Measurements from ENCODE around the gene RPS28.
"Not testable (repeated sequence)": the region's sequence is repeated elsewhere in the genome, so short reads cannot be mapped to it uniquely, and the experiment has no call there.

- TF ChIP-seq CTCF (optimal IDR thresholded peaks at IDR 0.05 in 1 of 3, IDR thresholded peaks at IDR 0.05 in 1 of 3, conservative IDR thresholded peaks at IDR 0.05 in 1 of 3; ENCODE audit: extremely low read depth in 1 of 3, insufficient read depth in 2 of 3, low read length in 3 of 3); EZH2 (IDR thresholded peaks at IDR 0.05; ENCODE audit: low read length): not testable (repeated sequence)
Observed at GRCh38 chr19:8352845-8353244, 31.5 kb downstream of the RPS28 start.
